HL-60/S4 (cell line): ENCODE results near the gene RTP5.

Experiments used
- in situ Hi-C: fragments of 300-500 bp; cut with MboI; formaldehyde crosslinking; loops from 2 replicates; pipeline ENCODE4 v1.14.3; 2022; ENCODE audit warnings: low sequenced_read_pairs

Gene RTP5

GRCh38 chr2:241885946-241886643, 16.6 kb downstream of the RTP5 start:
- in situ Hi-C loops = no loop called here

- in situ Hi-C loops = no loop called here
Measured at GRCh38 chr2:241886840-241887447, 17.4 kb downstream of the RTP5 start.

- in situ Hi-C loops = no loop called here
Measured at GRCh38 chr2:241887806-241888522, 18.4 kb downstream of the RTP5 start.

GRCh38 chr2:241888641-241889040, 19.1 kb downstream of the RTP5 start:
- in situ Hi-C loops = no loop called here

GRCh38 chr2:241890524-241891235, 21.2 kb downstream of the RTP5 start:
- in situ Hi-C loops = no loop called here

- in situ Hi-C loops = no loop called here
Measured at GRCh38 chr2:241891315-241891987, 21.9 kb downstream of the RTP5 start.

GRCh38 chr2:241891988-241892298, 22.4 kb downstream of the RTP5 start:
- in situ Hi-C loops = no loop called here

- in situ Hi-C loops = no loop called here
Measured at GRCh38 chr2:241892299-241893137, 23.0 kb downstream of the RTP5 start.

GRCh38 chr2:241893265-241893664, 23.7 kb downstream of the RTP5 start:
- in situ Hi-C loops = no loop called here

GRCh38 chr2:241894056-241894641, 24.6 kb downstream of the RTP5 start:
- in situ Hi-C loops = no loop called here

GRCh38 chr2:241894681-241895426, 25.3 kb downstream of the RTP5 start:
- in situ Hi-C loops = no loop called here

- in situ Hi-C loops = no loop called here
Measured at GRCh38 chr2:241895427-241895711, 25.8 kb downstream of the RTP5 start.

GRCh38 chr2:241895712-241896641, 26.4 kb downstream of the RTP5 start:
- in situ Hi-C loops = no loop called here

GRCh38 chr2:241896746-241897201, 27.2 kb downstream of the RTP5 start:
- in situ Hi-C loops = no loop called here

- in situ Hi-C loops = no loop called here
Measured at GRCh38 chr2:241897231-241897916, 27.8 kb downstream of the RTP5 start.

- in situ Hi-C loops = no loop called here
Measured at GRCh38 chr2:241898463-241899270, 29.1 kb downstream of the RTP5 start.
